NCI-H345 treated with DMSO at 0.1 percent for 48 hours (cell line): Measurements from ENCODE around the gene FBXL3.
"Not testable (repeated sequence)": the region's sequence is repeated elsewhere in the genome, so short reads cannot be mapped to it uniquely, and the experiment has no call there.

Experiments used
- DNase-seq: peaks from one replicate; lab custom pipeline; 2025; ENCODE audit not compliant: unreplicated experiment; lab: John Stamatoyannopoulos, UW

The FBXL3 gene

GRCh38 chr13:76991432-76991795, 35.5 kb downstream of the FBXL3 start:
- DNase-seq: no peak

GRCh38 chr13:76983676-76984075, 43.3 kb downstream of the FBXL3 start:
- DNase-seq: no peak

GRCh38 chr13:76982061-76982460, 44.9 kb downstream of the FBXL3 start:
- DNase-seq: no peak

GRCh38 chr13:76980075-76980718, 46.8 kb downstream of the FBXL3 start:
- peak; percentile 37 for DNase-seq

- no peak for DNase-seq
Observed at GRCh38 chr13:76976929-76977328, 50.0 kb downstream of the FBXL3 start.

- DNase-seq: no peak
Observed at GRCh38 chr13:76976490-76976889, 50.5 kb downstream of the FBXL3 start.

GRCh38 chr13:76975863-76976262, 51.1 kb downstream of the FBXL3 start:
- no peak for DNase-seq

- no peak for DNase-seq
Observed at GRCh38 chr13:76974618-76974975, 52.4 kb downstream of the FBXL3 start.

- DNase-seq: no peak
Observed at GRCh38 chr13:76973920-76974617, 52.9 kb downstream of the FBXL3 start.

- no peak for DNase-seq
Observed at GRCh38 chr13:76971851-76972829, 54.8 kb downstream of the FBXL3 start.

GRCh38 chr13:76971215-76971614, 55.7 kb downstream of the FBXL3 start:
- no peak for DNase-seq

GRCh38 chr13:76969488-76970365, 57.2 kb downstream of the FBXL3 start:
- DNase-seq: no peak

- DNase-seq: no peak
Observed at GRCh38 chr13:76968041-76968440, 58.9 kb downstream of the FBXL3 start.

- no peak for DNase-seq
Observed at GRCh38 chr13:76967031-76967430, 59.9 kb downstream of the FBXL3 start.

- no peak for DNase-seq
Observed at GRCh38 chr13:76965759-76966421, 61.1 kb downstream of the FBXL3 start.

- DNase-seq: not testable (repeated sequence)
Observed at GRCh38 chr13:76959734-76960133, 67.2 kb downstream of the FBXL3 start.

GRCh38 chr13:76958841-76959432, 68.0 kb downstream of the FBXL3 start:
- DNase-seq: no peak

GRCh38 chr13:76955661-76956060, 71.3 kb downstream of the FBXL3 start:
- DNase-seq: no peak
